H9 (cell line): Measurements from ENCODE around the gene WDR33. TPM values are rescaled to one million over a fixed set of nuclear protein-coding genes. Genes with fewer than 3 reads are reported as not detected.
"Not testable (repeated sequence)": the region's sequence is repeated elsewhere in the genome, so short reads cannot be mapped to it uniquely, and the experiment has no call there.

Source experiments
- DNase-seq: peaks from one replicate; pipeline ENCODE4 v3.0.0-alpha.2; 2017
- H2AFZ ChIP-seq: one replicate; pipeline ENCODE4 v1.6.1; 2013; ENCODE audit warnings: mild to moderate bottlenecking, low read length, control low read depth, moderate library complexity
- H2AK5ac ChIP-seq: 2 replicates; pipeline ENCODE4 v1.6.1; 2013; ENCODE audit warnings: low read length, control low read depth, mixed read lengths; ENCODE audit not compliant: insufficient read length
- H2BK120ac ChIP-seq: one replicate; pipeline ENCODE4 v1.6.1; 2013; ENCODE audit warnings: low read depth, mild to moderate bottlenecking, low read length, control low read depth, inconsistent platforms; ENCODE audit not compliant: poor library complexity, severe bottlenecking
- H2BK12ac ChIP-seq: 2 replicates; pipeline ENCODE4 v1.6.1; 2013; ENCODE audit warnings: low read length, control low read depth, mixed read lengths, low read depth; ENCODE audit not compliant: insufficient read length
- H2BK15ac ChIP-seq: 2 replicates; pipeline ENCODE4 v1.6.1; 2013; ENCODE audit warnings: low read depth, low read length, control low read depth
- H2BK20ac ChIP-seq: one replicate; pipeline ENCODE4 v1.6.1; 2013; ENCODE audit warnings: low read depth, mild to moderate bottlenecking, low read length, control low read depth, inconsistent platforms; ENCODE audit not compliant: poor library complexity, severe bottlenecking
- H2BK5ac ChIP-seq: 2 replicates; pipeline ENCODE4 v1.6.1; 2013; ENCODE audit warnings: low read length, control low read depth, mixed read lengths; ENCODE audit not compliant: insufficient read length
- H3K14ac ChIP-seq: 2 replicates; pipeline ENCODE4 v1.6.1; 2013; ENCODE audit warnings: low read length, control low read depth; ENCODE audit not compliant: insufficient read depth
- H3K18ac ChIP-seq: 2 replicates; pipeline ENCODE4 v1.6.1; 2013; ENCODE audit warnings: low read depth, mild to moderate bottlenecking, mixed read lengths, low read length, control low read depth; ENCODE audit not compliant: insufficient read length
- H3K23ac ChIP-seq: 2 replicates; pipeline ENCODE4 v1.6.1; 2013; ENCODE audit warnings: low read length, control low read depth, mixed read lengths, low read depth; ENCODE audit not compliant: insufficient read length
- H3K23me2 ChIP-seq: 2 replicates; pipeline ENCODE4 v1.6.1; 2013; ENCODE audit warnings: low read depth, mild to moderate bottlenecking, mixed read lengths, low read length, control low read depth; ENCODE audit not compliant: insufficient read length, poor library complexity, severe bottlenecking
- H3K27ac ChIP-seq: 2 replicates; pipeline ENCODE4 v1.5.1; 2013; ENCODE audit warnings: low read length, control low read depth, mixed read lengths, low read depth; ENCODE audit not compliant: insufficient read length
- H3K27me3 ChIP-seq: 2 replicates; pipeline ENCODE4 v1.6.1; 2013; ENCODE audit warnings: low read length, control low read depth, inconsistent platforms; ENCODE audit not compliant: insufficient read depth
- H3K4ac ChIP-seq: 2 replicates; pipeline ENCODE4 v1.6.1; 2013; ENCODE audit warnings: low read depth, mild to moderate bottlenecking, control low read depth, inconsistent platforms, low read length, moderate library complexity
- H3K4me1 ChIP-seq: 2 replicates; pipeline ENCODE4 v1.6.1; 2013; ENCODE audit warnings: low read length, control low read depth, inconsistent platforms; ENCODE audit not compliant: insufficient read depth
- H3K4me2 ChIP-seq: 2 replicates; pipeline ENCODE4 v1.6.1; 2013; ENCODE audit warnings: low read length, control low read depth, mixed read lengths; ENCODE audit not compliant: insufficient read length, insufficient read depth
- H3K56ac ChIP-seq: 2 replicates; pipeline ENCODE4 v1.6.1; 2013; ENCODE audit warnings: low read depth, mild to moderate bottlenecking, mixed read lengths, low read length, control low read depth; ENCODE audit not compliant: insufficient read length
- H3K79me1 ChIP-seq: 2 replicates; pipeline ENCODE4 v1.6.1; 2013; ENCODE audit warnings: low read depth, mild to moderate bottlenecking, moderate library complexity, low read length, control low read depth, inconsistent platforms; ENCODE audit not compliant: insufficient read depth, poor library complexity, severe bottlenecking
- H3K79me2 ChIP-seq: 2 replicates; pipeline ENCODE4 v1.6.1; 2013; ENCODE audit warnings: low read length, control low read depth, inconsistent platforms; ENCODE audit not compliant: insufficient read depth
- H3K9ac ChIP-seq: 2 replicates; pipeline ENCODE4 v1.6.1; 2013; ENCODE audit warnings: low read length, control low read depth, mixed read lengths; ENCODE audit not compliant: insufficient read length; ENCODE audit errors: extremely low read depth
- H3K9me3 ChIP-seq: one replicate; pipeline ENCODE4 v1.6.1; 2013; ENCODE audit warnings: low read depth, low read length, inconsistent platforms; ENCODE audit not compliant: control insufficient read depth
- H3T11ph ChIP-seq: one replicate; pipeline ENCODE4 v1.6.1; 2013; ENCODE audit warnings: mild to moderate bottlenecking, low read length, control low read depth, inconsistent platforms
- H4K20me1 ChIP-seq: one replicate; pipeline ENCODE4 v1.6.1; 2013; ENCODE audit not compliant: control insufficient read depth, insufficient read length, insufficient read depth
- H4K5ac ChIP-seq: 2 replicates; pipeline ENCODE4 v1.6.1; 2013; ENCODE audit warnings: low read depth, mild to moderate bottlenecking, mixed read lengths, low read length, control low read depth; ENCODE audit not compliant: insufficient read length
- H4K8ac ChIP-seq: replicated peaks from 2 replicates; pipeline ENCODE4 v1.6.1; 2013; ENCODE audit warnings: low read length, control low read depth, mixed read lengths, low read depth; ENCODE audit not compliant: insufficient read length
- H4K91ac ChIP-seq: 2 replicates; pipeline ENCODE4 v1.6.1; 2013; ENCODE audit warnings: low read depth, mild to moderate bottlenecking, moderate library complexity, mixed read lengths, low read length, control low read depth; ENCODE audit not compliant: insufficient read length
- H3K27ac Mint-ChIP-seq, 3 experiments: 2 replicates in 2 of 3; 3 replicates in 1 of 3; pipeline ENCODE4 v1.8.0; 2020 to 2021; ENCODE audit warnings: mixed read lengths in 3 of 3, mild to moderate bottlenecking in 1 of 3, moderate library complexity in 1 of 3
- H3K27me3 Mint-ChIP-seq: 2 replicates; pipeline ENCODE4 v1.8.0; 2021; ENCODE audit warnings: low read depth, mild to moderate bottlenecking, moderate library complexity, mixed read lengths
- H3K36me3 Mint-ChIP-seq, 3 experiments: 2 replicates in 2 of 3; 3 replicates in 1 of 3; pipeline ENCODE4 v1.8.0; 2020 to 2021; ENCODE audit warnings: low read depth in 3 of 3, mixed read lengths in 3 of 3; ENCODE audit not compliant: insufficient read depth in 1 of 3
- H3K4me1 Mint-ChIP-seq, 2 experiments: 2 replicates each; pipeline ENCODE4 v1.8.0; 2020; ENCODE audit warnings: mixed read lengths in 2 of 2
- H3K4me3 Mint-ChIP-seq, 2 experiments: 2 replicates in 1 of 2; 3 replicates in 1 of 2; pipeline ENCODE4 v1.8.0; 2020 to 2021; ENCODE audit warnings: mild to moderate bottlenecking in 2 of 2, mixed read lengths in 2 of 2, moderate library complexity in 1 of 2
- H3K9me3 Mint-ChIP-seq, 2 experiments: 2 replicates in 1 of 2; 3 replicates in 1 of 2; pipeline ENCODE4 v1.8.0; 2020; ENCODE audit warnings: mild to moderate bottlenecking in 2 of 2, mixed read lengths in 2 of 2, moderate library complexity in 1 of 2
- WGBS: extraction: QIAGEN DNeasy Blood & Tissue Kit; methylation state at CpG from one replicate; pipeline ENCODE4 v1.1.7; 2013; ENCODE audit warnings: missing lambda C conversion rate, low lambda C conversion rate, mixed read lengths; ENCODE audit not compliant: insufficient read length; ENCODE audit errors: extremely low coverage; 5-methylcytosine and 5-hydroxymethylcytosine counted together
- total RNA-seq: library from RNA; stranded (reverse); gene quantifications from 2 replicates; pipeline ENCODE4 v1.2.1, GENCODE V29; 2021
- TF ChIP-seq, protein P1 (sequence below): fragments of 200-600 bp; sonication (generic); conservative IDR thresholded peaks from 3 replicates; pipeline ENCODE4 v1.8.0; 2021; ENCODE audit warnings: antibody characterized with exemption, mild to moderate bottlenecking

WDR33 gene
- total RNA-seq, 1 experiment from 2014 or later = 86.0 TPM

- H3K79me2 ChIP-seq = peaks cover 50% of the 10 kb centered on the region
- no peaks in the 10 kb centered on the region for H3K27me3 ChIP-seq
- no peak overlapping the region for H2BK20ac ChIP-seq
- no peak overlapping the region for H4K5ac ChIP-seq
- H3K23me2 ChIP-seq = peaks cover 4% of the 10 kb centered on the region
- no peak overlapping the region for H2AFZ ChIP-seq
- no CpG with 5 or more reads among the region's 3 CpGs for WGBS
- H3K56ac ChIP-seq = no peak overlapping the region
- peaks cover 5% of the 10 kb centered on the region for H3K79me1 ChIP-seq
- H2BK15ac ChIP-seq = no peak overlapping the region
- H3K14ac ChIP-seq = no peak overlapping the region
- no peaks in the 10 kb centered on the region for H3K4me1 ChIP-seq
- H3K27ac Mint-ChIP-seq = peak overlapping the region in 1 of 3 experiments; percentile 38; a peak in 2 of 7 replicates
- H3K4me1 Mint-ChIP-seq = peaks cover 28 to 40% of the 10 kb centered on the region in 2 experiments
- no peak overlapping the region for H4K91ac ChIP-seq
- no peak overlapping the region for H2BK5ac ChIP-seq
- H3T11ph ChIP-seq = no peak overlapping the region
- no peak overlapping the region for H2BK12ac ChIP-seq
- no peak overlapping the region for H2BK120ac ChIP-seq
- no peak overlapping the region for H3K23ac ChIP-seq
- H3K4me3 Mint-ChIP-seq = no peak overlapping the region; a peak in 1 of 5 replicates
- no peaks in the 10 kb centered on the region for H3K9me3 ChIP-seq
- no peaks in the 10 kb centered on the region; a peak in 1 of 5 replicates for H3K9me3 Mint-ChIP-seq
- no peak overlapping the region for H3K9ac ChIP-seq
- H3K18ac ChIP-seq = no peak overlapping the region
- no peaks in the 10 kb centered on the region for H4K20me1 ChIP-seq
- H3K27me3 Mint-ChIP-seq = no peaks in the 10 kb centered on the region; the same call in 1 of the 2 replicates
- H3K4me2 ChIP-seq = no peak overlapping the region
- DNase-seq = no peak
- no peak overlapping the region for H2AK5ac ChIP-seq
- H4K8ac ChIP-seq = no peak overlapping the region
- H3K4ac ChIP-seq = no peak overlapping the region
- H3K27ac ChIP-seq = no peak overlapping the region
- TF ChIP-seq, protein P1, sequence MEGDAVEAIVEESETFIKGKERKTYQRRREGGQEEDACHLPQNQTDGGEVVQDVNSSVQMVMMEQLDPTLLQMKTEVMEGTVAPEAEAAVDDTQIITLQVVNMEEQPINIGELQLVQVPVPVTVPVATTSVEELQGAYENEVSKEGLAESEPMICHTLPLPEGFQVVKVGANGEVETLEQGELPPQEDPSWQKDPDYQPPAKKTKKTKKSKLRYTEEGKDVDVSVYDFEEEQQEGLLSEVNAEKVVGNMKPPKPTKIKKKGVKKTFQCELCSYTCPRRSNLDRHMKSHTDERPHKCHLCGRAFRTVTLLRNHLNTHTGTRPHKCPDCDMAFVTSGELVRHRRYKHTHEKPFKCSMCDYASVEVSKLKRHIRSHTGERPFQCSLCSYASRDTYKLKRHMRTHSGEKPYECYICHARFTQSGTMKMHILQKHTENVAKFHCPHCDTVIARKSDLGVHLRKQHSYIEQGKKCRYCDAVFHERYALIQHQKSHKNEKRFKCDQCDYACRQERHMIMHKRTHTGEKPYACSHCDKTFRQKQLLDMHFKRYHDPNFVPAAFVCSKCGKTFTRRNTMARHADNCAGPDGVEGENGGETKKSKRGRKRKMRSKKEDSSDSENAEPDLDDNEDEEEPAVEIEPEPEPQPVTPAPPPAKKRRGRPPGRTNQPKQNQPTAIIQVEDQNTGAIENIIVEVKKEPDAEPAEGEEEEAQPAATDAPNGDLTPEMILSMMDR = no peak
- H3K36me3 Mint-ChIP-seq = peaks cover 4 to 15% (median 14%) of the 10 kb centered on the region in 3 experiments; a peak in 6 of 7 replicates
Observed at GRCh38 chr2:127807678-127808353, 3.2 kb downstream of the WDR33 start.

GRCh38 chr2:127806860-127807259 is 4.1 kb downstream of the WDR33 start:
- H3K9me3 Mint-ChIP-seq, H3K4ac ChIP-seq, H3K27ac ChIP-seq, H3K18ac ChIP-seq, H3K4me2 ChIP-seq, H3K4me1 ChIP-seq, H2BK120ac ChIP-seq, H2BK15ac ChIP-seq, H3K14ac ChIP-seq, H3K79me1 ChIP-seq, H2AK5ac ChIP-seq, H3K56ac ChIP-seq, H3K23me2 ChIP-seq, H3K9ac ChIP-seq, H2AFZ ChIP-seq, H4K8ac ChIP-seq, H2BK5ac ChIP-seq, H3K27me3 Mint-ChIP-seq, H3K9me3 ChIP-seq, H4K91ac ChIP-seq, H3K23ac ChIP-seq, H4K5ac ChIP-seq, H2BK20ac ChIP-seq, H3K4me3 Mint-ChIP-seq, H3T11ph ChIP-seq, H4K20me1 ChIP-seq, H2BK12ac ChIP-seq, DNase-seq, H3K27me3 ChIP-seq: not testable (repeated sequence)
- Mint-ChIP-seq H3K36me3 (peaks cover 4 to 15% (median 14%) of the 10 kb centered on the region in 3 experiments; a peak in 6 of 7 replicates), H3K27ac (peak overlapping the region in 1 of 3 experiments; percentile 53; a peak in 1 of 7 replicates), H3K4me1 (peaks cover 25 to 36% of the 10 kb centered on the region in 2 experiments)
- peaks cover 53% of the 10 kb centered on the region for H3K79me2 ChIP-seq
- whole genome bisulfite sequencing = no CpG with 5 or more reads among the region's 6 CpGs
